C4-2B (cell line): ENCODE data around the gene PGAP3.
"Not testable (repeated sequence)": the region's sequence is repeated elsewhere in the genome, so short reads cannot be mapped to it uniquely, and the experiment has no call there.

Source experiments
- CTCF ChIP-seq: fragments of 450-650 bp; conservative IDR thresholded peaks from 2 replicates; pipeline ENCODE4 v1.5.1; 2017; ENCODE audit warnings: mild to moderate bottlenecking
- ZFX ChIP-seq: fragments of 450-650 bp; IDR thresholded peaks from 2 replicates; pipeline ENCODE4 v1.6.1; 2017

- not testable (repeated sequence) for TF ChIP-seq CTCF, ZFX
Measured at GRCh38 chr17:39711071-39711470, 23.2 kb upstream of the PGAP3 start.
